CD14-positive monocyte (primary cell): ENCODE measurements around the gene OSBPL9. TPM values are rescaled to one million over a fixed set of nuclear protein-coding genes. Genes with fewer than 3 reads are reported as not detected.

ENCODE experiments used
- DNase-seq, 3 donors: peaks; one replicate each; pipeline ENCODE4 v3.0.0-alpha.2; 2011 to 2022
- H2AFZ ChIP-seq: 2 replicates; pipeline ENCODE4 v1.6.0; 2012; ENCODE audit warnings: mild to moderate bottlenecking, low read depth, low read length, inconsistent platforms; ENCODE audit not compliant: insufficient read depth, poor library complexity, severe bottlenecking
- H3K27ac ChIP-seq, 2 donors: 1 replicate in 1 of 2; 2 replicates in 1 of 2; pipeline ENCODE4 v1.5.1; 2012 to 2013; ENCODE audit warnings: low read length in 2 of 2, control low read depth in 1 of 2, inconsistent platforms in 1 of 2, low read depth in 1 of 2, mild to moderate bottlenecking in 1 of 2
- H3K27me3 ChIP-seq, 2 donors: one replicate each; pipeline versions ENCODE4 v1.6.0 to v1.6.1; 2011 to 2013; ENCODE audit warnings: low read length in 2 of 2; ENCODE audit not compliant: control insufficient read depth in 2 of 2, insufficient read depth in 2 of 2
- H3K36me3 ChIP-seq, 2 donors: replicated peaks in 1 of 2; 1 replicate in 1 of 2; 2 replicates in 1 of 2; pipeline versions ENCODE4 v1.5.1 to v1.6.1; 2012 to 2013; ENCODE audit warnings: low read length in 2 of 2, control low read depth in 1 of 2, inconsistent platforms in 1 of 2, mild to moderate bottlenecking in 1 of 2; ENCODE audit not compliant: insufficient read depth in 2 of 2, control insufficient read depth in 1 of 2
- H3K4me1 ChIP-seq, 2 donors: 1 replicate in 1 of 2; 2 replicates in 1 of 2; pipeline versions ENCODE4 v1.5.1 to v1.6.1; 2012 to 2013; ENCODE audit warnings: low read length in 2 of 2, control low read depth in 1 of 2, inconsistent platforms in 1 of 2, mild to moderate bottlenecking in 1 of 2, moderate library complexity in 1 of 2; ENCODE audit not compliant: insufficient read depth in 2 of 2, control insufficient read depth in 1 of 2
- H3K4me2 ChIP-seq: replicated peaks from 2 replicates; pipeline ENCODE3; 2012; ENCODE audit warnings: low read length, moderate library complexity, mild to moderate bottlenecking; ENCODE audit not compliant: poor library complexity, severe bottlenecking; ENCODE audit errors: extremely low read depth
- H3K4me3 ChIP-seq, 3 experiments: fragments of 200-600 bp in 1 of 3; sonication (generic) in 1 of 3; replicated peaks in 1 of 3; 1 replicate in 2 of 3; 2 replicates in 1 of 3; pipeline ENCODE4 v1.5.1; 2011 to 2013; ENCODE audit warnings: low read length in 3 of 3, mild to moderate bottlenecking in 3 of 3, control low read depth in 2 of 3, low read depth in 2 of 3, inconsistent platforms in 1 of 3, moderate library complexity in 1 of 3
- H3K79me2 ChIP-seq: 2 replicates; pipeline ENCODE4 v1.6.0; 2012; ENCODE audit warnings: mild to moderate bottlenecking, control low read depth, inconsistent platforms, low read length, moderate library complexity; ENCODE audit not compliant: insufficient read depth
- H3K9ac ChIP-seq: 2 replicates; pipeline ENCODE4 v1.6.0; 2017; ENCODE audit warnings: low read length, mild to moderate bottlenecking; ENCODE audit not compliant: insufficient read depth, poor library complexity, severe bottlenecking
- H3K9me3 ChIP-seq, 2 donors: replicated peaks in 1 of 2; 1 replicate in 1 of 2; 2 replicates in 1 of 2; pipeline versions ENCODE4 v1.5.1 to v1.6.1; 2012 to 2013; ENCODE audit warnings: low read length in 2 of 2, control low read depth in 1 of 2; ENCODE audit not compliant: control insufficient read depth in 1 of 2, insufficient read depth in 1 of 2
- H4K20me1 ChIP-seq: 2 replicates; pipeline ENCODE4 v1.6.0; 2012; ENCODE audit warnings: mild to moderate bottlenecking, low read length, control low read depth, moderate library complexity; ENCODE audit not compliant: insufficient read depth
- H3K27ac Mint-ChIP-seq, 7 donors: one replicate each; pipeline ENCODE4 v1.8.0; 2020; ENCODE audit warnings: mild to moderate bottlenecking in 7 of 7, mixed read lengths in 7 of 7, moderate library complexity in 6 of 7, inconsistent platforms in 2 of 7
- H3K27me3 Mint-ChIP-seq, 3 donors: one replicate each; pipeline ENCODE4 v1.8.0; 2021 to 2022; ENCODE audit warnings: low read depth in 3 of 3, mild to moderate bottlenecking in 3 of 3, mixed read lengths in 3 of 3, moderate library complexity in 3 of 3, inconsistent platforms in 1 of 3
- H3K36me3 Mint-ChIP-seq, 2 donors: one replicate each; pipeline ENCODE4 v1.8.0; 2020; ENCODE audit warnings: mixed read lengths in 2 of 2, inconsistent platforms in 1 of 2, mild to moderate bottlenecking in 1 of 2
- H3K4me1 Mint-ChIP-seq: one replicate; pipeline ENCODE4 v1.8.0; 2020; ENCODE audit warnings: mild to moderate bottlenecking, mixed read lengths
- H3K4me3 Mint-ChIP-seq, 2 donors: one replicate each; pipeline ENCODE4 v1.8.0; 2020; ENCODE audit warnings: mild to moderate bottlenecking in 2 of 2, mixed read lengths in 2 of 2, moderate library complexity in 1 of 2
- H3K9me3 Mint-ChIP-seq, 7 donors: one replicate each; pipeline ENCODE4 v1.8.0; 2020 to 2022; ENCODE audit warnings: mixed read lengths in 7 of 7, mild to moderate bottlenecking in 6 of 7, moderate library complexity in 6 of 7, inconsistent platforms in 2 of 7
- CTCF ChIP-seq: fragments of 200-600 bp; IDR thresholded peaks from one replicate; pipeline ENCODE4 v1.8.0; 2022; ENCODE audit warnings: antibody characterized with exemption, mild to moderate bottlenecking
- WGBS: methylation state at CpG from one replicate; pipeline ENCODE4 v1.1.5; 2013; ENCODE audit warnings: missing lambda C conversion rate; ENCODE audit not compliant: insufficient coverage; 5-methylcytosine and 5-hydroxymethylcytosine counted together
- intact Hi-C, 2 donors: fragments of 100-400 bp; cut with micrococcal nuclease; formaldehyde crosslinking; loops; one replicate each; pipeline versions ENCODE4 v1.15.0 to v1.15.1; 2023
- polyA plus RNA-seq, 3 donors: library from polyadenylated mRNA; depleted of rRNA in 1 of 3; unstranded in 2 of 3; stranded (reverse) in 1 of 3; fragments of 300-500 nt in 2 of 3; fragments of >200 nt in 1 of 3; fragmentation: Illumina TruSeq in 2 of 3; gene quantifications; 1 replicate in 2 of 3; 2 replicates in 1 of 3; pipeline ENCODE4 v1.2.3, GENCODE V29; 2012 to 2021

Gene OSBPL9
- polyA plus RNA-seq, 3 donors = 22.2 to 41.4 (median 31.3) TPM

- Histone ChIP-seq H2AFZ (no peak overlapping the region), H3K4me2 (no peak overlapping the region), H3K27me3 (no peaks in the 10 kb centered on the region), H3K4me3 (no peak overlapping the region), H4K20me1 (peaks cover 42% of the 10 kb centered on the region), H3K9ac (no peak overlapping the region), H3K79me2 (peaks cover 10% of the 10 kb centered on the region), H3K4me1 (peaks cover 26 to 28% of the 10 kb centered on the region in 2 donors), H3K27ac (no peak overlapping the region), H3K9me3 (no peaks in the 10 kb centered on the region), H3K36me3 (peaks cover 0 to 1% of the 10 kb centered on the region in 2 donors)
- WGBS = 100% methylated on average over 1 of the region's 4 CpGs
- Mint-ChIP-seq H3K36me3 (peaks cover 9 to 15% of the 10 kb centered on the region in 2 donors), H3K27me3 (no peaks in the 10 kb centered on the region), H3K9me3 (no peaks in the 10 kb centered on the region), H3K27ac (peak overlapping the region in 1 of 7 donors; percentile 2), H3K4me3 (no peak overlapping the region), H3K4me1 (peaks cover 35% of the 10 kb centered on the region)
- intact Hi-C loops = no loop called here
- DNase-seq = no peak
- no peak for TF ChIP-seq CTCF
Measured at GRCh38 chr1:51724797-51725196, 107.9 kb downstream of the OSBPL9 start.

DNA sequence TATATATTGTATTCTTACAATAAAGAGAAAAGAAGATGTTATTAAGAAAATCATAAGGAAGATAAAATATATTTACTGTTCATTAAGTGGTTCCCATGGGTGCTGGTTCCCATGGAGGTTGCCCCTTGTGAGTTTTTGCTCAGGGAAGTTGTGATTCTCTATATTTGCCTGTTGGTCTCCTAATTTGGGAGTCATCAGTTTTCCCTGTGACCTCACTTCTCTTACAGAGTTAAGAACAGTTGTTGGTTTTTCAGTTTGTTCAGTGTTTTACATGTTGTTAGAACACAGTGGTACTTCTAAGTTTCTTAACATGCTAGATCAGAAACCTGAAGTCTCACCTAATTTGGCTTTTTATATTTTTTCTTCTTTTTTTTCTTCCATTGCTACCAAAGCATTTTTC is 109.2 kb downstream of the OSBPL9 start:
- peaks cover 32 to 35% of the 10 kb centered on the region in 2 donors for H3K4me1 ChIP-seq
- peak in 1 of 3 donors; percentile 31 for DNase-seq
- Mint-ChIP-seq H3K4me1 (peaks cover 45% of the 10 kb centered on the region), H3K9me3 (peaks cover 0 to 1% (median 0%) of the 10 kb centered on the region in 7 donors), H3K36me3 (peaks cover under 1 to 13% of the 10 kb centered on the region in 2 donors), H3K27ac (peak overlapping the region; percentile 25 to 76 (median 56)), H3K4me3 (no peak overlapping the region), H3K27me3 (peaks cover 0 to 1% (median 0%) of the 10 kb centered on the region in 3 donors)
- no peak overlapping the region for H3K9ac ChIP-seq
- peaks cover 41% of the 10 kb centered on the region for H4K20me1 ChIP-seq
- no peaks in the 10 kb centered on the region for H3K27me3 ChIP-seq
- H3K4me3 ChIP-seq = no peak overlapping the region
- H3K4me2 ChIP-seq = no peak overlapping the region
- H2AFZ ChIP-seq = no peak overlapping the region
- no peaks in the 10 kb centered on the region for H3K9me3 ChIP-seq
- H3K27ac ChIP-seq = no peak overlapping the region
- peaks cover 23% of the 10 kb centered on the region for H3K79me2 ChIP-seq
- intact Hi-C loops = no loop called here
- no peak for TF ChIP-seq CTCF
- no peaks in the 10 kb centered on the region for H3K36me3 ChIP-seq
